HepG2 (cell line): ENCODE data around the gene CHCHD6. TPM values are rescaled to one million over a fixed set of nuclear protein-coding genes. Genes with fewer than 3 reads are reported as not detected.

Source experiments
- ETV5 ChIP-seq: IDR thresholded peaks from 2 replicates; pipeline ENCODE4 v1.6.1; 2018; ENCODE audit warnings: missing biosample characterization, missing genetic modification reagents, inconsistent platforms, borderline replicate concordance
- HMG20A ChIP-seq: IDR thresholded peaks from 2 replicates; pipeline ENCODE4 v1.6.1; 2016; ENCODE audit warnings: borderline replicate concordance
- HOXA3 ChIP-seq: sonication (generic); formaldehyde crosslinking; IDR thresholded peaks from 2 replicates; pipeline ENCODE4 v1.5.0; 2020; ENCODE audit warnings: missing genetic modification reagents
- JUND ChIP-seq: sonication (generic); formaldehyde crosslinking; IDR thresholded peaks from 2 replicates; pipeline ENCODE4 v1.8.0; 2022; ENCODE audit warnings: mild to moderate bottlenecking, missing genetic modification reagents
- KAT8 ChIP-seq: IDR thresholded peaks from 2 replicates; pipeline ENCODE4 v1.6.1; 2016; ENCODE audit warnings: missing genetic modification reagents, missing compliant biosample characterization
- KDM5B ChIP-seq: sonication (generic); formaldehyde crosslinking; IDR thresholded peaks from 2 replicates; pipeline ENCODE4 v1.4.0; 2020; ENCODE audit warnings: missing genetic modification reagents, mild to moderate bottlenecking, borderline replicate concordance
- MED1 ChIP-seq: sonication (generic); formaldehyde crosslinking; IDR thresholded peaks from 2 replicates; pipeline ENCODE4 v1.4.0; 2020; ENCODE audit warnings: missing genetic modification reagents
- MEIS2 ChIP-seq: sonication (generic); formaldehyde crosslinking; IDR thresholded peaks from 2 replicates; pipeline ENCODE4 v1.9.0; 2021; ENCODE audit warnings: mild to moderate bottlenecking, missing genetic modification reagents
- SALL1 ChIP-seq: sonication (generic); formaldehyde crosslinking; IDR thresholded peaks from 2 replicates; pipeline ENCODE4 v1.8.0; 2022; ENCODE audit warnings: mild to moderate bottlenecking, missing genetic modification reagents
- SOX5 ChIP-seq: IDR thresholded peaks from 2 replicates; pipeline ENCODE4 v1.6.1; 2016; ENCODE audit warnings: borderline replicate concordance
- SOX6 ChIP-seq, 2 experiments: fragments of 450-650 bp in 1 of 2; sonication (generic) in 1 of 2; formaldehyde crosslinking in 1 of 2; IDR thresholded peaks; 2 replicates each; pipeline versions ENCODE4 v1.4.0 to v1.6.1; 2017 to 2020; ENCODE audit warnings: antibody characterized with exemption in 1 of 2, mild to moderate bottlenecking in 1 of 2, missing genetic modification reagents in 1 of 2
- ZBTB7A ChIP-seq: sonication (generic); formaldehyde crosslinking; IDR thresholded peaks from 2 replicates; pipeline ENCODE4 v1.8.0; 2022; ENCODE audit warnings: mild to moderate bottlenecking, missing genetic modification reagents
- ZBTB7B ChIP-seq: sonication (generic); formaldehyde crosslinking; IDR thresholded peaks from 2 replicates; pipeline ENCODE4 v1.4.0; 2020; ENCODE audit warnings: missing genetic modification reagents
- ZNF292 ChIP-seq: sonication (generic); formaldehyde crosslinking; IDR thresholded peaks from 2 replicates; pipeline ENCODE4 v1.8.1; 2022; ENCODE audit warnings: mild to moderate bottlenecking, low read depth, missing genetic modification reagents, borderline replicate concordance
- ZNF367 ChIP-seq: sonication (generic); formaldehyde crosslinking; IDR thresholded peaks from 2 replicates; pipeline ENCODE4 v1.4.0; 2020; ENCODE audit warnings: missing genetic modification reagents, borderline replicate concordance
- ZNF629 ChIP-seq: sonication (generic); formaldehyde crosslinking; conservative IDR thresholded peaks from 2 replicates; pipeline ENCODE4 v1.5.0; 2020; ENCODE audit warnings: missing genetic modification reagents
- polyA plus RNA-seq, 8 experiments: library from polyadenylated mRNA; depleted of rRNA in 3 of 8; stranded (reverse) in 7 of 8; unstranded in 1 of 8; fragments of >200 nt; fragmentation: Illumina TruSeq in 4 of 8; extraction: Trizol in 4 of 8; gene quantifications; 2 replicates each; pipeline versions ENCODE4 v1.2.1 to v1.2.3, GENCODE V29; 2011 to 2016; ENCODE audit warnings: low read depth in 4 of 8, missing spikeins in 1 of 8, mixed read lengths in 1 of 8; ENCODE audit not compliant: insufficient read depth in 1 of 8
- total RNA-seq, 5 experiments: library from RNA; depleted of rRNA; stranded (reverse); fragments of >200 nt; fragmentation: Illumina TruSeq; extraction: Trizol; gene quantifications; 2 replicates each; pipeline ENCODE4 v1.2.3, GENCODE V29; 2016; ENCODE audit warnings: low read depth in 1 of 5
- TF ChIP-seq, protein P1 (sequence below): sonication (generic); formaldehyde crosslinking; IDR thresholded peaks from 2 replicates; pipeline ENCODE4 v1.4.0; 2020; ENCODE audit warnings: missing genetic modification reagents, borderline replicate concordance
- TF ChIP-seq, protein P2 (sequence below): sonication (generic); formaldehyde crosslinking; IDR thresholded peaks from 2 replicates; pipeline ENCODE4 v1.4.0; 2020; ENCODE audit warnings: missing genetic modification reagents
- TF ChIP-seq, protein P3 (sequence below): sonication (generic); formaldehyde crosslinking; IDR thresholded peaks from 2 replicates; pipeline ENCODE4 v1.8.0; 2022; ENCODE audit warnings: mild to moderate bottlenecking, missing genetic modification reagents, moderate library complexity
- TF ChIP-seq, protein P4 (sequence below): IDR thresholded peaks from 2 replicates; pipeline ENCODE4 v1.4.0; 2020; ENCODE audit warnings: mild to moderate bottlenecking, missing genetic modification reagents

The CHCHD6 gene
- total and polyA plus RNA-seq, 2 of the 13 experiments (the other 11 are each of a cell fraction or from before 2014, with no cell fraction given): 20.3 to 20.8 TPM

DNA sequence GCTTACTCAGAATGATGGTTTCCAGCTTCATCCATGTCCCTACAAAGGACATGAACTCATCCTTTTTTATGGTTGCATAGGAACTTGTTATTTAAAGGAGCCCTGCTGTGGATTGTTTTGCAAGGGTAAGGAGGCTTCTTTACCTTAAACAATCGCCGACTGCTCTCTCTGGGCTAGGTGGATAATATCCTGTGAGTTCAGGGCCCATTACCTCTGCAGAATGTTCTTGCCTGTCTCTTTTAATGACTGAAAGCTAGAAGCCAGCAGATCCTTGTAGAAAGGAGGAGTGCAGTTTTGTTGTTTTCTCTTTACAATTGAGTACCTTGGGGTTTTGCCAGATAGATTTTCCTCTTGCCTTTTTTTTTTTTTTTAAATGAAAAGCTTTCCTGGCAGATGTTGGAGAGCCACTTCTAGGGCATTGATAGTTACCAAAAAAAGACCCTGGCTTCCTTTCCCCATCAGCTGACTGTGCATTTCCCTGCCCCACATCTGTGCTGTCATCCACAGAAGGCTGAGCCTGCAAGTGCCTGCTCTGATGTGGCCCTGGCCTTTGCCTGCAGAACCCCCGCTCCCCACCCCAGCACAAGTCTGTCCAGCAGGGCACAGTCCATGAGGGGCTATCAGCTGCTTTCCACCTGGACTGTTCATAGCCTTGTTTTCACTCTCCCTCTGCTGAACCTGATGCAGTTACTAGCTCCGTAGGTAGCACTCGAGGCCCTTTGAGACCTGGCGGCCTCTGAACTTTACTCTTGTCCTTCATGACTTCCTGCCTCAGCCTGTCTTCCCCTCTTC, 113.1 kb downstream of the CHCHD6 start (continued):
- TF ChIP-seq, protein P1, sequence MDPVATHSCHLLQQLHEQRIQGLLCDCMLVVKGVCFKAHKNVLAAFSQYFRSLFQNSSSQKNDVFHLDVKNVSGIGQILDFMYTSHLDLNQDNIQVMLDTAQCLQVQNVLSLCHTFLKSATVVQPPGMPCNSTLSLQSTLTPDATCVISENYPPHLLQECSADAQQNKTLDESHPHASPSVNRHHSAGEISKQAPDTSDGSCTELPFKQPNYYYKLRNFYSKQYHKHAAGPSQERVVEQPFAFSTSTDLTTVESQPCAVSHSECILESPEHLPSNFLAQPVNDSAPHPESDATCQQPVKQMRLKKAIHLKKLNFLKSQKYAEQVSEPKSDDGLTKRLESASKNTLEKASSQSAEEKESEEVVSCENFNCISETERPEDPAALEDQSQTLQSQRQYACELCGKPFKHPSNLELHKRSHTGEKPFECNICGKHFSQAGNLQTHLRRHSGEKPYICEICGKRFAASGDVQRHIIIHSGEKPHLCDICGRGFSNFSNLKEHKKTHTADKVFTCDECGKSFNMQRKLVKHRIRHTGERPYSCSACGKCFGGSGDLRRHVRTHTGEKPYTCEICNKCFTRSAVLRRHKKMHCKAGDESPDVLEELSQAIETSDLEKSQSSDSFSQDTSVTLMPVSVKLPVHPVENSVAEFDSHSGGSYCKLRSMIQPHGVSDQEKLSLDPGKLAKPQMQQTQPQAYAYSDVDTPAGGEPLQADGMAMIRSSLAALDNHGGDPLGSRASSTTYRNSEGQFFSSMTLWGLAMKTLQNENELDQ (CRISPR knock-in tag): no peak
- TF ChIP-seq ZNF367 (CRISPR knock-in tag): no peak
- TF ChIP-seq SOX6 (IDR thresholded peaks at IDR 0.05): no peak
- TF ChIP-seq SOX6 (CRISPR knock-in tag; IDR thresholded peaks at IDR 0.05): 0 out of 2 replicates have a peak, but pooled peaks have one; percentile 28
- TF ChIP-seq, protein P2, sequence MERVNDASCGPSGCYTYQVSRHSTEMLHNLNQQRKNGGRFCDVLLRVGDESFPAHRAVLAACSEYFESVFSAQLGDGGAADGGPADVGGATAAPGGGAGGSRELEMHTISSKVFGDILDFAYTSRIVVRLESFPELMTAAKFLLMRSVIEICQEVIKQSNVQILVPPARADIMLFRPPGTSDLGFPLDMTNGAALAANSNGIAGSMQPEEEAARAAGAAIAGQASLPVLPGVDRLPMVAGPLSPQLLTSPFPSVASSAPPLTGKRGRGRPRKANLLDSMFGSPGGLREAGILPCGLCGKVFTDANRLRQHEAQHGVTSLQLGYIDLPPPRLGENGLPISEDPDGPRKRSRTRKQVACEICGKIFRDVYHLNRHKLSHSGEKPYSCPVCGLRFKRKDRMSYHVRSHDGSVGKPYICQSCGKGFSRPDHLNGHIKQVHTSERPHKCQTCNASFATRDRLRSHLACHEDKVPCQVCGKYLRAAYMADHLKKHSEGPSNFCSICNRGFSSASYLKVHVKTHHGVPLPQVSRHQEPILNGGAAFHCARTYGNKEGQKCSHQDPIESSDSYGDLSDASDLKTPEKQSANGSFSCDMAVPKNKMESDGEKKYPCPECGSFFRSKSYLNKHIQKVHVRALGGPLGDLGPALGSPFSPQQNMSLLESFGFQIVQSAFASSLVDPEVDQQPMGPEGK (CRISPR knock-in tag): peak; percentile 70; the same call in 1 of the 2 replicates
- 0 out of 2 replicates have a peak, but pooled peaks have one; percentile 36 for TF ChIP-seq ZBTB7B (CRISPR knock-in tag)
- TF ChIP-seq ETV5 (CRISPR knock-in tag): peak; percentile 53; the same call in 1 of the 2 replicates
- peak; percentile 58; the same call in 1 of the 2 replicates for TF ChIP-seq MEIS2
- no peak for TF ChIP-seq ZNF629
- peak; percentile 59 for TF ChIP-seq KAT8 (CRISPR knock-in tag)
- TF ChIP-seq ZBTB7A: peak; percentile 43; the same call in 1 of the 2 replicates
- TF ChIP-seq MED1 (CRISPR knock-in tag): peak; percentile 34; the same call in 1 of the 2 replicates
- peak; percentile 17; the same call in 1 of the 2 replicates for TF ChIP-seq HMG20A
- TF ChIP-seq KDM5B: peak; percentile 66; the same call in 1 of the 2 replicates
- TF ChIP-seq, protein P3, sequence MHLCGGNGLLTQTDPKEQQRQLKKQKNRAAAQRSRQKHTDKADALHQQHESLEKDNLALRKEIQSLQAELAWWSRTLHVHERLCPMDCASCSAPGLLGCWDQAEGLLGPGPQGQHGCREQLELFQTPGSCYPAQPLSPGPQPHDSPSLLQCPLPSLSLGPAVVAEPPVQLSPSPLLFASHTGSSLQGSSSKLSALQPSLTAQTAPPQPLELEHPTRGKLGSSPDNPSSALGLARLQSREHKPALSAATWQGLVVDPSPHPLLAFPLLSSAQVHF (CRISPR knock-in tag): no peak
- TF ChIP-seq, protein P4, sequence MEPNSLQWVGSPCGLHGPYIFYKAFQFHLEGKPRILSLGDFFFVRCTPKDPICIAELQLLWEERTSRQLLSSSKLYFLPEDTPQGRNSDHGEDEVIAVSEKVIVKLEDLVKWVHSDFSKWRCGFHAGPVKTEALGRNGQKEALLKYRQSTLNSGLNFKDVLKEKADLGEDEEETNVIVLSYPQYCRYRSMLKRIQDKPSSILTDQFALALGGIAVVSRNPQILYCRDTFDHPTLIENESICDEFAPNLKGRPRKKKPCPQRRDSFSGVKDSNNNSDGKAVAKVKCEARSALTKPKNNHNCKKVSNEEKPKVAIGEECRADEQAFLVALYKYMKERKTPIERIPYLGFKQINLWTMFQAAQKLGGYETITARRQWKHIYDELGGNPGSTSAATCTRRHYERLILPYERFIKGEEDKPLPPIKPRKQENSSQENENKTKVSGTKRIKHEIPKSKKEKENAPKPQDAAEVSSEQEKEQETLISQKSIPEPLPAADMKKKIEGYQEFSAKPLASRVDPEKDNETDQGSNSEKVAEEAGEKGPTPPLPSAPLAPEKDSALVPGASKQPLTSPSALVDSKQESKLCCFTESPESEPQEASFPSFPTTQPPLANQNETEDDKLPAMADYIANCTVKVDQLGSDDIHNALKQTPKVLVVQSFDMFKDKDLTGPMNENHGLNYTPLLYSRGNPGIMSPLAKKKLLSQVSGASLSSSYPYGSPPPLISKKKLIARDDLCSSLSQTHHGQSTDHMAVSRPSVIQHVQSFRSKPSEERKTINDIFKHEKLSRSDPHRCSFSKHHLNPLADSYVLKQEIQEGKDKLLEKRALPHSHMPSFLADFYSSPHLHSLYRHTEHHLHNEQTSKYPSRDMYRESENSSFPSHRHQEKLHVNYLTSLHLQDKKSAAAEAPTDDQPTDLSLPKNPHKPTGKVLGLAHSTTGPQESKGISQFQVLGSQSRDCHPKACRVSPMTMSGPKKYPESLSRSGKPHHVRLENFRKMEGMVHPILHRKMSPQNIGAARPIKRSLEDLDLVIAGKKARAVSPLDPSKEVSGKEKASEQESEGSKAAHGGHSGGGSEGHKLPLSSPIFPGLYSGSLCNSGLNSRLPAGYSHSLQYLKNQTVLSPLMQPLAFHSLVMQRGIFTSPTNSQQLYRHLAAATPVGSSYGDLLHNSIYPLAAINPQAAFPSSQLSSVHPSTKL (CRISPR knock-in tag): peak; percentile 23; the same call in 1 of the 2 replicates
- no peak for TF ChIP-seq JUND (CRISPR knock-in tag)
- peak; percentile 72 for TF ChIP-seq SALL1 (CRISPR knock-in tag)
- peak; percentile 33; the same call in 1 of the 2 replicates for TF ChIP-seq HOXA3 (CRISPR knock-in tag)
- peak; percentile 90; the same call in 1 of the 2 replicates for TF ChIP-seq ZNF292 (CRISPR knock-in tag)
- TF ChIP-seq SOX5 (CRISPR knock-in tag): peak; percentile 28; the same call in 1 of the 2 replicates
